Measurements from ENCODE around the gene CMC4.

GRCh38 chrX:155105919-155106318 lies 35.0 kb upstream of the CMC4 start:
- TF ChIP-seq CTCF (conservative IDR thresholded peaks at IDR 0.05; ENCODE audit: low read length) (no peak), EZH2phosphoT487 (IDR thresholded peaks at IDR 0.05; ENCODE audit: borderline replicate concordance, low read depth, low read length) (no peak)

Measured in OCI-LY7 (cell line).